Measurements from ENCODE around the gene TRA2A.
"Not testable (repeated sequence)": the region's sequence is repeated elsewhere in the genome, so short reads cannot be mapped to it uniquely, and the experiment has no call there.

TRA2A gene

DNA sequence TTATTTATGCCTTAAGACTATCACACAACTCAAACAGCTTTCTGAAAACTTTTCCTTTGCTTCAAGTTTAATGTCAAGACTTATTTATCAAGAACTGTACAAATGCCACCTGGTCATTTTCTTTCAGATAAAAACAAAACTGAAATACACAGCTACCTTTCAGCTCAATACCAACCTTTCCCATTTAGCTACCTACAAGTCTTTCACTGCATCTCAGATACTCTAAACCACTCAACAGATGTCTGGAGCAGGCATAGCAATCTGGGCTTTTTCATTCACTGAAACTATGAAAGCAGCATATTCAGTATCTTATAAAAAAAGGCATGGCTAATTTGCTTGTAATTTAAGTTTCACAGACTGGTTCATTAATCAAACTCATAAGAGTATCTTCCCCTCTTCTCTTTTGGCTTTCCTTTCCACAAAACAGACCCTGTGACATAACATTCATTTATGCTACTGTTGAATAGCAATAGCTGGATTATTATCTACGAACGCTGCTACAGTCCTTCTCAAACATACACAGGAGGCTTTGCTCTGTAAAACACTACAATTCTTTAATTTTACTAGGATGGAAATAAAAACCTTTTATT is 8.2 kb downstream of the TRA2A start:
- no peak for DNase-seq
- intact Hi-C loops (cut with DNase I), result no loop called here

GRCh38 chr7:23520582-23520981 is 11.2 kb downstream of the TRA2A start:
- intact Hi-C loops (cut with DNase I), result no loop called here

DNA sequence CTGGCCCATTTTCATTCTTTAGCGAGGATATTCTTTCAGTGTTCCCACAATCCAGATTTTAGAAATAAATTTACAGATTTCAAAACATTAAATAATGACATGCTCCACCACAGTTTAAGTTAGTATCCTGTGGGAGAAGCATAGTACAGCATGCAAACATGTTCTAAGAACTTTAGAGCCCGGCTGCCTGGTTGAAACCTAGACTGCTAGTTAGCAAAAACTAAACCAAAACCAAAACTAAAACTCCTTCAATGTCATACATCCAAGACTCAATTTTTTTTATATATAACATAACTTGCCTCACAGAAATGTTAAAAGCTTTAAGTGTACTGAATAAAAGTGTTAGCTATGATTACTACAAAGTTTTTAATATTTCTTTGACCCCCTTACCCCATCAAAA is 17.0 kb downstream of the TRA2A start:
- intact Hi-C loops (cut with DNase I), result no loop called here
- no peak for DNase-seq

More at GRCh38 chr7:23520582-23520981, 11.2 kb downstream of the TRA2A start:
- DNase-seq, result no peak

DNA sequence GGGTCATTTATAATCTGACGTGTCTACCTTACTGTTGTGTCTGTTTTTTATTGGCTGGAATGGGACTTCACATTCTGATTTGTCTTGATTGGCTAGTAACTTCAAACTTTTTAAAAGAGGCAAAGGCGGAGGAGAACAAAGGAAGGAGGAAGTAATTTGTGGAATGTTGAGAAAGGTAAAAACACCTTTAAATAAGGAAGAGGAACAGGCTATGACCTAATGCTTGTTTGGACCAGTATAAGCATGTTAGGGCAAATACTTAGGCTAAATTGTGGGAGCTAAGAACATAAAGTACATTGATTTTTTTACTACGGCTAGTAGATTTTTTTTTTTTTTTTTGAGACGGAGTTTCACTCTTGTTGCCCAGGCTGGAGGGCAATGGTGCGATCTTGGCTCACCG is 18.0 kb downstream of the TRA2A start:
- DNase-seq; intact Hi-C loops (cut with DNase I): not testable (repeated sequence)

DNA sequence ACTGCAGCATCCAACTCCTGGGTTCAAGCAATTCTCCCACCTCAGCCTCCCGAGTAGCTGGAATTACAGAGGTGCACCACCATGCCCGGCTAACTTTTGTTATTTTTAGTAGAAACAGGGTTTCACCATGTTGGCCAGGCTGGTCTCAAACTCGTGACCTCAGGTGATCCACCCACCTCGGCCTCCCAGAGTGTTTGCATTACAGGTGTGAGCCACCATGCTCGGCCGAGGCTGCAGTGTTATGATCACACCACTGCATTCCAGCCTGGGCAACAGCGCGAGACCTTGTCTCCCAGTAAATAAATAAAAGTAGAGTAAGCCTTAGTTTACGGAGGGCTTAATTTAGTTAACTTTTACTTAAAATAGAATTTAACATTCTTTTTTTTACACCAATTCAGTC is 37.8 kb downstream of the TRA2A start:
- peak in 3 of 42 donors; percentile 5 to 27 (median 20) for DNase-seq
- intact Hi-C loops (cut with DNase I), result no loop called here

DNA sequence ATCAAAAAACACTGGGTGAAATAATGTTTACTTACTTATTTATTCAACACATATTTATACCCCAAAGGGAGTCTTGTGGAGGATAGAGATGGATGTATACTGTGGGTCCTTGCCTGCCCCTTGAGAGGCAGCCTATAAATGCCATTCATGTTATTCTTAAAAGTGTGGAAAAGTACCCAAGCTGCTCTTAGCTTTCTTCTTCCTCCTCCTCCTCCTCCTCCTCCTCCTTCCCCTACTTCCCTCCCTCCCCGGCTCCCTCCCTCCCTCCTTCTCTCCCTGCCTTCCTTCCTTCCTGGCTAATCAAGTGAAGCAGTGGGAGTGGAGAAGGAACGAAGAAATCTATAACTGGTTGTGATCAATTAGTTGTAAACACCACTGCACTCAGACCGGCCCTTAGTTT is 40.3 kb downstream of the TRA2A start:
- DNase-seq, result peak in 2 of 42 donors; percentile 14 to 21
- intact Hi-C loops (cut with DNase I), result no loop called here

DNA sequence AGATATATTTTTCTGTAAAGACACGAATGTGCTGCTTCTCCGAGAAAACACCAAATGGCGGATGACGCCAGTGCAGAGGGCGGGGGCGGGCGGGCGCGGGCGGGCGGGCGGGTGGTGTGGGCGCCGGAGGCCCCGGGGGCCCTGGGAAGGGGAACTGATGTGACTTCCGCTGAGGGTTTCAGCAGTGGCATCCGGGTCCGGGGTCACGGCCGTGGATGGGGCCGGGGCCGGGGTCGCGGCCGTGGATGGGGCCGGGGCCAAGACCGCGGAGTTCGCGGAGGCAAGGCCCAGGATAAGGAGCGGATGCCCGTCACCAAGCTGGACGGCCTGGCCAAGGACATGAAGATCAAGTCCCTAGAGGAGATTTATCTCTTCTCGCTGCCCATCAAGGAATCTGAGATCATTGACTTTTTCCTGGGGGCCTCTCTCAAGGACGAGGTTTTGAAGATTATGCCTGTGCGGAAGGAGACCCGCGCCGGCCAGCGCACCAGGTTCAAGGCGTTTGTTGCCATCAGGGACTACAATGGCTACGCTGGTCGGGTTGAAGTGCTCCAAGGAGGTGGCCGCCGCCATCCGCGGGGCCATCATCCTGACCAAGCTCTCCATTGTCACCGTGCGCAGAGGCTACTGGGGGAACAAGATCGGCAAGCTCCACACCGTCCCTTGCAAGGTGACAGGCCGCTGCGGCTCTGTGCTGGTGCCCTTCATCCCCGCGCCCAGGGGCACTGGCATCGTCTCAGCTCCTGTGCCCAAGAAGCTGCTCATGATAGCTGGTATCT is 41.2 kb downstream of the TRA2A start:
- DNase-seq, result peak in 40 of 42 donors; percentile 31 to 80 (median 63)
- intact Hi-C loops (cut with DNase I), result no loop called here

- DNase-seq; intact Hi-C loops (cut with DNase I): not testable (repeated sequence)
Observed at GRCh38 chr7:23488714-23489113, 43.1 kb downstream of the TRA2A start.

GRCh38 chr7:23487670-23488069 is 44.1 kb downstream of the TRA2A start:
- no peak for DNase-seq
- intact Hi-C loops (cut with DNase I), result no loop called here

GRCh38 chr7:23486002-23486773 is 45.6 kb downstream of the TRA2A start:
- intact Hi-C loops (cut with DNase I), result no loop called here
- peak in 1 of 42 donors; percentile 4 for DNase-seq

DNA sequence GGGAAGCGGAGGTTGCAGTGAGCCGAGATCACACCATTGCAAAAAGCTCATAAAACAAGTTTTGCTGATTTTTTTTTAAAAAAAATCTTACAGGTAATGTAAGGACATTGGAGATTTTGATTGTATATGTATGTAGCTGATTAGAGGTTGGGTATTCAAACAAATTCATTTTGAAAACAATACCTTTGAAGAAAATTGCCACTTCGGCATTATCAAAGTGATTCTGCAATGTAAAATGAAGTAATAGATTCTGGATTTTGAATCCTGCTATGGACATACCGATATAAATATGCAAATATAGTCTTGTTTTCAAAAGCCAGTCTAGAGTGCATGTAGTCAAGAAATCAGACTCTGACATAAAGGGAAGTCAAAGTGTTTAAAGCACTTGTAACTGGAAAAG is 49.1 kb downstream of the TRA2A start:
- intact Hi-C loops (cut with DNase I), result no loop called here
- no peak for DNase-seq

GRCh38 chr7:23477962-23478866 is 53.6 kb downstream of the TRA2A start:
- intact Hi-C loops (cut with DNase I), result loop anchor here (10.0 kb wide), 1 partner anchor 293 kb away; the partner anchor contains the start of gene NUP42
- no peak for DNase-seq

- no peak for DNase-seq
- intact Hi-C loops (cut with DNase I), result loop anchor here (10.0 kb wide), 1 partner anchor 292 kb away; the partner anchor contains the start of gene NUP42
Observed at GRCh38 chr7:23477157-23477499, 54.7 kb downstream of the TRA2A start.

GRCh38 chr7:23476286-23477156 is 55.3 kb downstream of the TRA2A start:
- intact Hi-C loops (cut with DNase I), result loop anchor here (10.0 kb wide), 1 partner anchor 292 kb away; the partner anchor contains the start of gene NUP42
- no peak for DNase-seq

DNA sequence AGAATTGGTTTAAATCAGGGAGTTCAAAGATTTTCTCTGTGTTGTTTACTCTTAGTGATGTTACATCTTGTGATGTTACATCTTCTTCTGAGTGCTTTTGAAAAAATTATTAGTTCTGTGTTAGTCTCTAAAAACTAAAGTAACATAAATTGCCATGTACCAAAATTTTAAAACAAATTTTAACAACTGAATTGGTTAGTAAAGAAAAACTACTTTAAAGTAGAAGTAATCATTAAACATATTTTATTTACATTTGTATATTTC is 56.3 kb downstream of the TRA2A start:
- intact Hi-C loops (cut with DNase I), result loop anchor here (10.0 kb wide), 1 partner anchor 291 kb away; the partner anchor contains the start of gene NUP42
- DNase-seq, result no peak

DNA sequence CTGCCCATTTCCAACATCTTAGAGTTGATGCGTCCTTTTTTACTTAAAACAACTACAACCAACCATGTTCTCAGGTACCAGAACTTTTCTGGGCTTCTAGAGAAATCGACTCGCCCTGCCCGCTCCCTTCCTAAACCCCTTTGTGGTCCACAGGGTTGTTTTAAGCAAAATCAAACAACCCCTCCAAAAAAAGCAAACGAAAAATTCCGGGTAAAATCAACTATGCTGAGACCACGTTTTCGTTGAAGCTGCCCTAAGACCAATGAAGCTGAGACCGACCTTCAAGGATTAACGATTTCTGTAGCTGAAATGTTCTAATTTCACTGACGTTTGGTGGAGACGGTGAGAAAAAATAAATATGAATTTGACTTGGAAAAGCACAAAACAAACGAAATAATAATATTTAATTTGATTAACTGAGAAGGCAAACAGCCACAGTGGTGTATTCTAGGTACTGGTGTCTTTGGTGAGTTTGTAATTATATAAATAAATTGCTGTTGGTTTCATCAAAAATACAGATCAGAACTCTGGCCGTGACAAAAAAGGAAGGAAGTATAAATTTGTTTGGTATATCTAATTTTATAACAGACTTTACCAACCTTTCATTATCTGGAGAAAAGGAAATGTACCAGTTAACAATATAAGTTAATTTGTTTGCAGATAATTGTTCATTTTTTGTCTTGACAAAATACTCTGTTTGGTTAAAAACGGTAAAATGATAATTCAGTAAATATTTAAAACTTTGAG is 56.8 kb downstream of the TRA2A start:
- intact Hi-C loops (cut with DNase I), result loop anchor here (10.0 kb wide), 1 partner anchor 290 kb away; the partner anchor contains the start of gene NUP42
- no peak for DNase-seq

Data from head of caudate nucleus (tissue), 42 donors.